HEK293T (cell line): Measurements from ENCODE around the gene UCHL5.

ENCODE experiments used
- ARNT ChIP-seq: fragments of 450-650 bp; IDR thresholded peaks from 2 replicates; pipeline ENCODE4 v1.6.1; 2017; ENCODE audit warnings: mild to moderate bottlenecking
- BHLHE40 ChIP-seq: fragments of 450-650 bp; IDR thresholded peaks from 2 replicates; pipeline ENCODE4 v1.6.1; 2016; ENCODE audit warnings: mild to moderate bottlenecking, moderate library complexity, borderline replicate concordance
- CTBP1 ChIP-seq: fragments of 450-650 bp; IDR thresholded peaks from 2 replicates; pipeline ENCODE4 v1.6.1; 2016; ENCODE audit warnings: borderline replicate concordance
- FOXK2 ChIP-seq: fragments of 450-650 bp; IDR thresholded peaks from 2 replicates; pipeline ENCODE4 v1.6.1; 2016; ENCODE audit warnings: mild to moderate bottlenecking
- FOXM1 ChIP-seq: fragments of 450-650 bp; IDR thresholded peaks from 2 replicates; pipeline ENCODE4 v1.6.1; 2017; ENCODE audit warnings: mild to moderate bottlenecking, borderline replicate concordance
- LEF1 ChIP-seq: fragments of 450-650 bp; IDR thresholded peaks from 2 replicates; pipeline ENCODE4 v1.6.1; 2017; ENCODE audit warnings: mild to moderate bottlenecking, borderline replicate concordance
- NFRKB ChIP-seq: fragments of 450-650 bp; IDR thresholded peaks from 2 replicates; pipeline ENCODE4 v1.6.1; 2016; ENCODE audit warnings: mild to moderate bottlenecking, moderate library complexity
- SP1 ChIP-seq: fragments of 450-650 bp; IDR thresholded peaks from 2 replicates; pipeline ENCODE4 v1.6.1; 2017
- SUZ12 ChIP-seq: fragments of 450-650 bp; IDR thresholded peaks from 2 replicates; pipeline ENCODE4 v1.6.1; 2016; ENCODE audit warnings: mild to moderate bottlenecking
- TARDBP ChIP-seq: fragments of 450-650 bp; IDR thresholded peaks from 2 replicates; pipeline ENCODE4 v1.6.1; 2016

DNA sequence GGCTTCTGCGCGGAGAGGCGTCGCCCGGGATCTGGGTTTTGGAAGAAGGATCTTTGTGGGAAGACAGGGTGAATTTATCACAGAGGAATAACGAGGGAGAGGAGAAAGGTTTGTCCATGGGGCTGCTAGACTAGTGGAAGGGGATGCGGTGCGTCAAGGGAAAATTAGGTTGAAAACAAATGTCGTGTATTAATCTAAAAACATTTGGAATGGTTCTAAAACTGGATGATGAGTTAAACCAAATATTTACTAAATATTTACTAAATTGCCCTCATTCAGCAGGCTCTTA, 899 bp upstream of the UCHL5 start:
- TF ChIP-seq SUZ12 (no peak), SP1 (no peak), TARDBP (no peak), FOXK2 (no peak), BHLHE40 (no peak), ARNT (no peak), LEF1 (no peak), CTBP1 (no peak), NFRKB (no peak), FOXM1 (no peak)
